GM21423 (cell line): ENCODE data around the gene ENPP5.

Source experiments
- ATAC-seq: cut with Tn5 transposase; IDR thresholded peaks from one replicate; pipeline ENCODE4 v1.9.1; 2021; ENCODE audit warnings: mild to moderate bottlenecking, moderate library complexity; ENCODE audit not compliant: unreplicated experiment

The ENPP5 gene

GRCh38 chr6:46170357-46171289 lies at the start of gene ENPP5:
TSS of gene ENPP5 (minus strand) at chr6:46170980. CDS start at chr6:46168262, 2,718 bp downstream.
- peak; percentile 86 for ATAC-seq

- no peak for ATAC-seq
These were observed 48.9 kb upstream of the ENPP5 start for GRCh38 chr6:46219661-46220060.

- ATAC-seq, result no peak
These were observed 47.7 kb upstream of the ENPP5 start for GRCh38 chr6:46218457-46218856.

- ATAC-seq, result peak; percentile 59
These were observed 46.9 kb upstream of the ENPP5 start for GRCh38 chr6:46217671-46218131.

- ATAC-seq, result no peak
These were observed 46.1 kb upstream of the ENPP5 start for GRCh38 chr6:46216879-46217278.

- no peak for ATAC-seq
These were observed 45.0 kb upstream of the ENPP5 start for GRCh38 chr6:46215777-46216176.

GRCh38 chr6:46215213-46215612 lies 44.4 kb upstream of the ENPP5 start:
- ATAC-seq, result no peak

GRCh38 chr6:46211917-46212316 lies 41.1 kb upstream of the ENPP5 start:
- ATAC-seq, result no peak

GRCh38 chr6:46210294-46210693 lies 39.5 kb upstream of the ENPP5 start:
- ATAC-seq, result no peak

GRCh38 chr6:46208303-46208702 lies 37.5 kb upstream of the ENPP5 start:
- no peak for ATAC-seq

- no peak for ATAC-seq
These were observed 36.4 kb upstream of the ENPP5 start for GRCh38 chr6:46207174-46207573.

GRCh38 chr6:46204880-46205650 lies 34.3 kb upstream of the ENPP5 start:
- ATAC-seq, result no peak

- no peak for ATAC-seq
These were observed 32.8 kb upstream of the ENPP5 start for GRCh38 chr6:46203391-46204177.

GRCh38 chr6:46201702-46202101 lies 30.9 kb upstream of the ENPP5 start:
- ATAC-seq, result no peak

GRCh38 chr6:46199387-46199786 lies 28.6 kb upstream of the ENPP5 start:
- no peak for ATAC-seq

- ATAC-seq, result no peak
These were observed 21.2 kb upstream of the ENPP5 start for GRCh38 chr6:46191961-46192360.

GRCh38 chr6:46190889-46191288 lies 20.1 kb upstream of the ENPP5 start:
- ATAC-seq, result no peak

- ATAC-seq, result no peak
These were observed 18.9 kb upstream of the ENPP5 start for GRCh38 chr6:46189726-46190125.

- no peak for ATAC-seq
These were observed 15.8 kb upstream of the ENPP5 start for GRCh38 chr6:46186583-46186982.

GRCh38 chr6:46184114-46184513 lies 13.3 kb upstream of the ENPP5 start:
- no peak for ATAC-seq

- ATAC-seq, result no peak
These were observed 5.2 kb upstream of the ENPP5 start for GRCh38 chr6:46175976-46176375.
